BLaER1 treated with 17β-estradiol and CSF1 and Interleukin-3, amounts not matched to agents 10 nM and 100 nM (cell line): ENCODE data around the gene CA11.
"Not testable (repeated sequence)": the region's sequence is repeated elsewhere in the genome, so short reads cannot be mapped to it uniquely, and the experiment has no call there.

Experiments used
- H3K27ac ChIP-seq, 11 experiments: shearing (Covaris generic); formaldehyde crosslinking; 2 replicates each; pipeline ENCODE4 v1.8.1; 2022
- H3K27me3 ChIP-seq, 11 experiments: shearing (Covaris generic); formaldehyde crosslinking; 2 replicates each; pipeline ENCODE4 v1.8.1; 2022
- H3K36me3 ChIP-seq, 11 experiments: shearing (Covaris generic); formaldehyde crosslinking; 2 replicates each; pipeline ENCODE4 v1.8.1; 2022
- H3K4me1 ChIP-seq, 10 experiments: shearing (Covaris generic); formaldehyde crosslinking; 2 replicates each; pipeline ENCODE4 v1.8.1; 2022
- H3K4me2 ChIP-seq, 11 experiments: shearing (Covaris generic); formaldehyde crosslinking; 2 replicates each; pipeline ENCODE4 v1.8.1; 2022
- H3K4me3 ChIP-seq, 10 experiments: shearing (Covaris generic); formaldehyde crosslinking; 2 replicates each; pipeline ENCODE4 v1.8.1; 2022
- H3K9ac ChIP-seq, 11 experiments: shearing (Covaris generic); formaldehyde crosslinking; 2 replicates each; pipeline ENCODE4 v1.8.1; 2022
- H3K9me3 ChIP-seq, 11 experiments: shearing (Covaris generic); formaldehyde crosslinking; replicated peaks in 1 of 11; 2 replicates each; pipeline ENCODE4 v1.8.1; 2022
- H4K20me1 ChIP-seq, 11 experiments: shearing (Covaris generic); formaldehyde crosslinking; 2 replicates each; pipeline ENCODE4 v1.8.1; 2022
- Cebpa-rat ChIP-seq, 11 experiments: shearing (Covaris generic); IDR thresholded peaks; 2 replicates each; pipeline ENCODE4 v1.8.1; 2022

CA11 gene

DNA sequence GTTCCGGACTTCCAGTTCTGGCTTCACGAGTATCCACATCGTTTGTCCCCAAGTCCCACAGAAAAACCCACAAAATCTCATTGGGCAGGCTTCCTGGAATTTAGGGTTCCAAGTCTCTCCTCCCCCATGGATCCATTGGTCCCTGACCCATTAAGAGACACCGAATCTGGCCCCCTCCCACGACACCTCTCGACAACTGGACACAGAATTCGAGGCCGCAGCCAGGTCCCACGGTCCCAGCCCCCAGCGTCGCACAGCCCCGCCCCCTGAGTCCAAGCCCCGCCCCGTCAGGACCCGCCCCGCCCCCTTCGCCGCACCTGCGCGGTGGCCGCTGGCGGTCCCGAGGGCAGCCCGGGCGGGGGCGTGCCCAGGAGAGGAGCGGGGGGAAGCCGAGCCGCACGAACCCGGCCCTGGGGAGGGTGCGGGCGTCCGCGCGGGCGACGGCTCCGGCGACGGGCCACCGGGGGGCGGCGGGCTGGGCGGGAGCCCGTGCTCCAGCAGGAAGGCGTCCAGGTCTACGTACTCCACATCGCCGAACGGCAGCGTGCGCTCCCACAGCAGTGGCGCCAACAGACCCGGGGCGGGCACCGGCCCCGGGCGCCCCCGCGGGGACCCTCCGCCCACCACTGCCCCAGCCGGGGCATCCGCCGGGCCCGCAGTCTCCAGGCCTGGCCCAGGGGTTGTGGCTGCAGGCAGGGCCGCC is 10.6 kb downstream of the CA11 start:
- TF ChIP-seq Cebpa-rat (IDR thresholded peaks at IDR 0.05) = no peak
- no peaks in the 10 kb centered on the region for H3K9me3 ChIP-seq
- H4K20me1 ChIP-seq = peaks cover 0 to 26% (median 7%) of the 10 kb centered on the region in 11 experiments; a peak in 9 of 22 replicates
- H3K4me3 ChIP-seq = peak overlapping the region; percentile 79 to 98 (median 92)
- H3K27ac ChIP-seq = peak overlapping the region; percentile 90 to 99 (median 97)
- no peaks in the 10 kb centered on the region for H3K27me3 ChIP-seq
- peak overlapping the region; percentile 88 to 98 (median 93) for H3K9ac ChIP-seq
- peaks cover 0 to 33% (median 25%) of the 10 kb centered on the region in 11 experiments; a peak in 16 of 22 replicates for H3K36me3 ChIP-seq
- peak overlapping the region; percentile 95 to 99 (median 98) for H3K4me2 ChIP-seq
- H3K4me1 ChIP-seq = peaks cover 61 to 81% (median 66%) of the 10 kb centered on the region in 10 experiments

DNA sequence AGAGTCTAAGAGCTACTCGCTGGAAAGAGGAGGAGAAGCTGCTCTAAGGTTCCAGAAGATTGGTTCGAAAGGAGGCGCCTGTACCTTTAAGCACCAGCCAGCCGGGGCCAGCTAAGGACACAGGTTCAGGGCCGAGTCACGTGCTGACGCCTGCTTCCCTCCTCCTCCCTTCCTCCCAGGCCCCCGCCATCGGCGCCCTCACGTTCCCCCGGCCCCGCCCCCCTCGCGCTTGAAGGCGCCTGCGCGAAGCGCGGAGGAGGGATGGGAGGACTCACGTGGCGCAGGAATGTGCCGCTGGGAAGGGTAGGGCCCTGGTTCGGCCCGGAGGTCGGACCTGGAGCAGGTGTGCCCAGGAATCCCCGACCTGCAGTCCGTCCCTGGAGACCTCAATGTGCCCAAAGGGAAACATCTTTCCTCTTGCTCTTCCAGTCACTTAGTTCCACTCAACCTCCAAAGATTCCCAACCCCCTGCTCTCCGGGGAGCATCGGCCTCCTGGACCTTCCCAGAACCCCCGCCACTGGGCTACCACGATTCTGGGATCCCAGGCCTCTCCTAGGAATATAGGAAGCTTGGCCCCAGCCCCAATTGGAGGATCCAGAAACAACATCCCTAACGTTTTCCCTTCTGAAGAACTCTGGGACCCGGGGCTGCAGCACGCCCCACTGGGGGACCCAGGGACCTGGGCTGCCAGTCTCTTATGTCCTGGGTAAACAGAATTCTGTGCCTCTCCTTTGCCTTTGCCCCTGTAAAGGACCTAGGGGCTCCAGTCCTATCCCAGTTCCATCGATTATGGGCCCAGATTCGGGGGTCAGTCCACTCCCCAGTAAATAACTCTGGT is 11.3 kb downstream of the CA11 start:
- Histone ChIP-seq H3K9ac (peak overlapping the region; percentile 88 to 98 (median 93)), H3K27me3 (no peaks in the 10 kb centered on the region), H4K20me1 (peaks cover 0 to 33% (median 10%) of the 10 kb centered on the region in 11 experiments; a peak in 10 of 22 replicates), H3K4me2 (peak overlapping the region; percentile 95 to 99 (median 98)), H3K36me3 (peaks cover 6 to 40% (median 33%) of the 10 kb centered on the region in 11 experiments; a peak in 20 of 22 replicates), H3K4me1 (peaks cover 64 to 85% (median 70%) of the 10 kb centered on the region in 10 experiments), H3K9me3 (no peaks in the 10 kb centered on the region), H3K27ac (peak overlapping the region; percentile 90 to 99 (median 97)), H3K4me3 (peak overlapping the region; percentile 79 to 98 (median 92))
- no peak for TF ChIP-seq Cebpa-rat (IDR thresholded peaks at IDR 0.05)

DNA sequence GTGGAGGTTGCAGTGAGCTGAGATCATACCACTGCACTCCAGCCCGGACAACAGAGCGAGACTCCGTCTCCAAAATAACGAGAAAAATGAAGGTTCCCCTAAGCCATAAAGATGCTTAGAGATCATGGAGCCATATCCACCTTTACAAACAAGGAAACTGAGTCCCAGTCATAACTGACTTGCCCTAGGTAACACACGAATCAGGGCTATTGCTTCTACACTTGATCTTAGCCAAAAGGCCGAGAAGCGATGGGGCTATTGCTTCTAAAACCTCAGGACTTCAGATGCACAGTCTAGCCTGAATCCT is 12.0 kb downstream of the CA11 start:
- peaks cover 58 to 79% (median 67%) of the 10 kb centered on the region in 10 experiments for H3K4me1 ChIP-seq
- H3K9ac ChIP-seq = peak overlapping the region; percentile 88 to 98 (median 93)
- H3K27ac ChIP-seq = peak overlapping the region; percentile 90 to 99 (median 97)

DNA sequence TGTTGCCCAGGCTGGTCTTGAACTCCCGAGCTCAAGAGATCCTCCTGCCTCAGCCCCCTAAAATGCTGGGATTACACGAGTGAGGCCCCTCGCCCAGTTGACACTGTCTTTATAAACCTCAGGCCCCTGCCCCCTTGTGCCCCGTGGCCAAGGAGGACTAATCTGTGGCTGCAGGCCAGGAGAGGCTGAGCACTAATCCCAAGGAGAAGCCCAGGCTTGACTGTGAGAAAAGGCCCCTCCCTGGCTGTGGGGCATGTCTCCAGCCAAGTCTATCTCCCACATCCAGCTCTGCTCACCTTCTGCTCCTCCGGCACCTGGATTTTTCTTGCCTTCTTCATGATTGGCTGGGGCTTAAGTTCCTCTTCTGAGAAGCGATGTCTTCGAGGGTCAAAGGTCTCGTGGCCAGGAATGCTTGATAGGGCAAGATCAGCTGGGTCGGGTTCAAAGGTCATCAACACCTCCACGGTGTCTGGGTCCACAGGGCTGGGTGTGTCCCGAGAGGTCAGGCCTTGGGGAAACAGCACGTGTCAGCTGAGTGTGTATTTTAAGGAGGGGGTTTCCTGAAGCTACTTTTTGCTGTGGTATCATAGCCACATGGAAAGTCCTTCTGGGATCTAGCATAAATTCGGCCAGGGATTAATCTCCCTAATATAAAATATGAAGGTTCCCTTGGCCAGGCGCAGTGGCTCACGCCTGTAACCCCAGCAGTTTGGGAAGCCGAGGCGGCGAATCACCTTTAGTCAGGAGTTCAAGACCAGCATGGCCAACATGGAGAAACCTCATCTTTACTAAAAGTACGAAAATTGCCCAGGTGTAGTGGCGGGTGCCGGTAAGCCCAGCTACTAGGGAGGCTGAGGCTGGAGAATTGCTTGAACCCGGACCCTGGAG is 12.6 kb downstream of the CA11 start:
- peak overlapping the region; percentile 95 to 99 (median 98) for H3K4me2 ChIP-seq
- peak overlapping the region; percentile 88 to 98 (median 93) for H3K9ac ChIP-seq
- H4K20me1 ChIP-seq = peaks cover 0 to 40% (median 11%) of the 10 kb centered on the region in 11 experiments; a peak in 10 of 22 replicates
- peaks cover 16 to 53% (median 38%) of the 10 kb centered on the region in 11 experiments; a peak in 20 of 22 replicates for H3K36me3 ChIP-seq
- peak overlapping the region; percentile 90 to 99 (median 97) for H3K27ac ChIP-seq
- peak overlapping the region; percentile 47 to 98 (median 90) for H3K4me3 ChIP-seq
- TF ChIP-seq Cebpa-rat (IDR thresholded peaks at IDR 0.05) = no peak
- peaks cover 52 to 74% (median 61%) of the 10 kb centered on the region in 10 experiments for H3K4me1 ChIP-seq
- no peaks in the 10 kb centered on the region for H3K9me3 ChIP-seq
- H3K27me3 ChIP-seq = no peaks in the 10 kb centered on the region

More for the DNA sequence above, 12.0 kb downstream of the CA11 start:
- peak overlapping the region; percentile 47 to 98 (median 90) for H3K4me3 ChIP-seq
- H3K4me2 ChIP-seq = peak overlapping the region; percentile 95 to 99 (median 98)
- H3K27me3 ChIP-seq = no peaks in the 10 kb centered on the region
- no peak for TF ChIP-seq Cebpa-rat (IDR thresholded peaks at IDR 0.05)
- peaks cover 13 to 47% (median 38%) of the 10 kb centered on the region in 11 experiments; a peak in 20 of 22 replicates for H3K36me3 ChIP-seq
- no peaks in the 10 kb centered on the region for H3K9me3 ChIP-seq
- peaks cover 0 to 37% (median 10%) of the 10 kb centered on the region in 11 experiments; a peak in 10 of 22 replicates for H4K20me1 ChIP-seq

DNA sequence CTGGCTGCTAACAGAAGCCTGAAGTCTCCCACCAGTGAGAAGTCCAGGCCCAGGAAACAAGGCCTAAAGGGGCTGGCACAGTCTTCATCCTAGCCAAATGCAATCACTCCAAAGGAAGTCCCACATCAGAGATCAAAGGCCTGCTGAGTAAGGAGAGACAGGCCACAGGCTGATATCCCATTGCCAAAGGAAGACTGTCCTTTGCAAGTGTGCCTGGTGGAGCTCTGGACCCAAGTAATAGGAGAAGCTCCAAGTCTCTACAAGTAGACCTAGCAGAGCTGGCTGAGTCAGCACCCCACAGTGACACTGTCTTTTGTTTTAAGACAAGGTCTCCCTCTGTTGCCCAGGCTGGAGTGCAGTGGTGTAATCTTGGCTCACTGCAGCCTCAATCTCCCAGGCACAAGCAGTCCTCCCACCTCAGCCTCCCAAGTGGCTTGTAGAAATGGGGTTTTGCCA is 13.3 kb downstream of the CA11 start:
- H3K4me3 ChIP-seq = peak overlapping the region in 9 of 10 experiments; percentile 2 to 98 (median 88); a peak in 9 of 20 replicates
- H3K4me1 ChIP-seq = peaks cover 51 to 72% (median 60%) of the 10 kb centered on the region in 10 experiments
- H3K36me3 ChIP-seq = peaks cover 23 to 59% (median 40%) of the 10 kb centered on the region in 11 experiments; a peak in 20 of 22 replicates
- H3K9me3 ChIP-seq = no peaks in the 10 kb centered on the region
- peak overlapping the region; percentile 90 to 99 (median 97) for H3K27ac ChIP-seq
- no peaks in the 10 kb centered on the region for H3K27me3 ChIP-seq
- peak overlapping the region; percentile 88 to 98 (median 93) for H3K9ac ChIP-seq
- H3K4me2 ChIP-seq = peak overlapping the region; percentile 95 to 99 (median 98)
- peaks cover 0 to 45% (median 13%) of the 10 kb centered on the region in 11 experiments; a peak in 10 of 22 replicates for H4K20me1 ChIP-seq
- TF ChIP-seq Cebpa-rat (IDR thresholded peaks at IDR 0.05) = no peak

DNA sequence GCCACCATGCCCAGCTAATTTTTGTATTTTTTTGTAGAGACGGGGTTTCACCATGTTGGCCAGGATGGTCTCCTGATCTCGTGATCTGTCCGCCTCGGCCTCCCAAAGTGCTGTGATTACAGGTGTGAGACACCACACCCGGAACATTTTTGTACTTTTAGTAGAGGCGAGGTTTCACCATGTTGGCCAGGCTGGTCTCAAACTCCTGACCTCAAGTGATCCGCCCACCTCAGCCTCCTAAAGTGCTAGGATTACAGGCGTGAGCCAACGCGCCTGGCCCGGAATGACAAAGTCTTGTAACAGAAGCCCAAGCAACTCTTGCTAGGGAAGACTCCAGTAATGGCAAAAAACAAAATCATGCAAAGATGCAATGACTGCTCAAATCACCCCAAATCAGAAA is 13.7 kb downstream of the CA11 start:
- H3K9me3 ChIP-seq, H3K27me3 ChIP-seq: not testable (repeated sequence)
- Histone ChIP-seq H3K4me3 (0 out of 20 replicates have a peak overlapping the region, but pooled peaks of 3 of the 10 experiments have one; percentile 2 to 94 (median 88)), H3K4me1 (peaks cover 51 to 76% (median 62%) of the 10 kb centered on the region in 10 experiments), H3K4me2 (peak overlapping the region; percentile 95 to 99 (median 98)), H3K9ac (peak overlapping the region; percentile 88 to 98 (median 93); a peak in 19 of 22 replicates), H3K27ac (peak overlapping the region; percentile 90 to 99 (median 97); a peak in 20 of 22 replicates), H4K20me1 (peaks cover 0 to 45% (median 13%) of the 10 kb centered on the region in 11 experiments; a peak in 10 of 22 replicates), H3K36me3 (peaks cover 26 to 61% (median 44%) of the 10 kb centered on the region in 11 experiments; a peak in 20 of 22 replicates)

DNA sequence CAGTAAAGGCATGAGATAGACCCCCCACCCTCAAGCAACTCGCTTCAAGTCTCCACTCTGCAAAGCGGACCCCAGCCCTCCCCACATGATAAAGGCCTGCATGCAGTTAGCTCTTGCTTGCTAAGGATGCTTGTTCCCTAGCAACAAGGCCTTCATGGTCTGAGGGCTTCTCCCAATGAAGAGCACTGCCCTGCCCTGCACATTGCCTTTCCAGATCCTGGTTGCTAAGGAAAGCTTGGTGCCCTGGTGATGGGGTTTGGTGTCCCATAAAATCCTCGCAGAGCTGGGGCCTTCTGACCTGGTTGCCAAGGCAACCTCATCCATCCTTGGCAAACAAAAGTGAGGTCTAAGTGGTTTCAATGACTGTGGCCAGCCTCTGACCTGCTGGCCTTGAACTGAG is 14.8 kb downstream of the CA11 start:
- peak overlapping the region; percentile 35 to 88 (median 66); a peak in 21 of 22 replicates for H3K9ac ChIP-seq
- no peaks in the 10 kb centered on the region for H3K9me3 ChIP-seq
- peak overlapping the region in 10 of 11 experiments; percentile 39 to 99 (median 94); a peak in 20 of 22 replicates for H3K27ac ChIP-seq
- peak overlapping the region in 5 of 10 experiments; percentile 8 to 61 (median 25); a peak in 6 of 20 replicates for H3K4me3 ChIP-seq
- no peak for TF ChIP-seq Cebpa-rat (IDR thresholded peaks at IDR 0.05)
- H3K27me3 ChIP-seq = no peaks in the 10 kb centered on the region
- peaks cover 30 to 66% (median 51%) of the 10 kb centered on the region in 11 experiments; a peak in 21 of 22 replicates for H3K36me3 ChIP-seq
- peak overlapping the region; percentile 95 to 99 (median 98) for H3K4me2 ChIP-seq
- peaks cover 51 to 71% (median 57%) of the 10 kb centered on the region in 10 experiments for H3K4me1 ChIP-seq
- H4K20me1 ChIP-seq = peaks cover 0 to 37% (median 13%) of the 10 kb centered on the region in 11 experiments; a peak in 9 of 22 replicates
